Measurements from ENCODE around the gene ESYT1.

DNA sequence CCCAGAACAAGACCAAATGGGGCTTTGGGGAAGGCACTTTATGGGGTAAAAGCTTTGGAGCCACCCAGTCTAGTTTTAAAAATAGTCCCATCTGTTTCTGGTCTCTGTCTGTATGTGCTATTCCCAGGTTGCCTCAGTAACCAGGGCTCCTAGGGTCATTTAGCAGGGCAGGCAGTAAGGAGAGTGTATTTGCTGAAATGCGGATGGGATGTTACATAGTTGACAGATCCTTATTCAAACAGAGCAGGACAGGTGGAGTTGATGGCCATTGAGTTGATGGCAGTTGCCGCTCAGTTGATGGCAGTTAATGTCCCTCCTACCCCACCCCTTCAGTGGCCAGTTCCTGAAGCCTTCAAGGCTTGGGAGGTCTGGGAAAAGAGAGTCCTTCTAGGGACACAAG is 5.4 kb upstream of the ESYT1 start:
- TF ChIP-seq ZNF274 (IDR thresholded peaks at IDR 0.05; ENCODE audit: low read depth, low read length) (no peak), SUZ12 (IDR thresholded peaks at IDR 0.05; ENCODE audit: extremely low read depth, insufficient read depth, insufficient read length) (no peak), YY1 (IDR thresholded peaks at IDR 0.05; ENCODE audit: insufficient read depth, insufficient read length) (no peak)

Measured in NT2/D1 (cell line).